GM12878 (cell line): ENCODE measurements around the gene KPNA3. TPM values are rescaled to one million over a fixed set of nuclear protein-coding genes. Genes with fewer than 3 reads are reported as not detected.

ENCODE experiments used
- CEBPB ChIP-seq, 2 experiments: fragments of 150-350 bp in 1 of 2; IDR thresholded peaks; 2 replicates each; pipeline ENCODE4 v1.6.1; 2012 to 2014; ENCODE audit warnings: low read depth in 2 of 2, low read length in 2 of 2, borderline replicate concordance in 1 of 2, inconsistent platforms in 1 of 2
- MYC ChIP-seq: IDR thresholded peaks from 2 replicates; pipeline ENCODE4 v1.6.1; 2011; ENCODE audit warnings: mild to moderate bottlenecking, low read length, moderate library complexity, inconsistent platforms; ENCODE audit not compliant: insufficient read depth, insufficient replicate concordance, insufficient read length, severe bottlenecking
- ZNF24 ChIP-seq: fragments of 450-650 bp; IDR thresholded peaks from 2 replicates; pipeline ENCODE4 v1.6.1; 2017; ENCODE audit warnings: antibody characterized with exemption, mild to moderate bottlenecking
- polyA plus RNA-seq, 11 experiments: library from polyadenylated mRNA; depleted of rRNA in 4 of 11; unstranded in 6 of 11; stranded (reverse) in 5 of 11; fragments of >200 nt; fragmentation: Nextera tagmentation in 4 of 11; fragmentation: Illumina TruSeq in 1 of 11; extraction: Ambion mirVana in 4 of 11; extraction: Trizol in 1 of 11; gene quantifications; 1 replicate in 1 of 11; 2 replicates in 10 of 11; pipeline versions ENCODE4 v1.2.1 to v1.2.3, GENCODE V29; 2011 to 2016; ENCODE audit warnings: inconsistent platforms in 2 of 11, missing spikeins in 2 of 11, low read depth in 1 of 11
- total RNA-seq, 4 experiments: library from RNA; depleted of rRNA in 3 of 4; stranded (reverse); fragments of >200 nt in 3 of 4; fragmentation: Illumina TruSeq in 1 of 4; extraction: Trizol in 1 of 4; gene quantifications; 2 replicates each; pipeline versions ENCODE4 v1.2.1 to v1.2.3, GENCODE V29; 2013 to 2021
- TF ChIP-seq, protein P1 (sequence below): fragments of 450-650 bp; IDR thresholded peaks from 2 replicates; pipeline ENCODE4 v1.6.1; 2017; ENCODE audit warnings: antibody characterized with exemption, mild to moderate bottlenecking, moderate library complexity
- TF ChIP-seq, protein P2 (sequence below): fragments of 450-650 bp; IDR thresholded peaks from 2 replicates; pipeline ENCODE4 v1.6.1; 2014; ENCODE audit warnings: mild to moderate bottlenecking

Gene KPNA3
- total and polyA plus RNA-seq, 10 of the 15 experiments (the other 5 are each of a cell fraction or from before 2014, with no cell fraction given) = 23.3 to 50.5 (median 31.1) TPM

DNA sequence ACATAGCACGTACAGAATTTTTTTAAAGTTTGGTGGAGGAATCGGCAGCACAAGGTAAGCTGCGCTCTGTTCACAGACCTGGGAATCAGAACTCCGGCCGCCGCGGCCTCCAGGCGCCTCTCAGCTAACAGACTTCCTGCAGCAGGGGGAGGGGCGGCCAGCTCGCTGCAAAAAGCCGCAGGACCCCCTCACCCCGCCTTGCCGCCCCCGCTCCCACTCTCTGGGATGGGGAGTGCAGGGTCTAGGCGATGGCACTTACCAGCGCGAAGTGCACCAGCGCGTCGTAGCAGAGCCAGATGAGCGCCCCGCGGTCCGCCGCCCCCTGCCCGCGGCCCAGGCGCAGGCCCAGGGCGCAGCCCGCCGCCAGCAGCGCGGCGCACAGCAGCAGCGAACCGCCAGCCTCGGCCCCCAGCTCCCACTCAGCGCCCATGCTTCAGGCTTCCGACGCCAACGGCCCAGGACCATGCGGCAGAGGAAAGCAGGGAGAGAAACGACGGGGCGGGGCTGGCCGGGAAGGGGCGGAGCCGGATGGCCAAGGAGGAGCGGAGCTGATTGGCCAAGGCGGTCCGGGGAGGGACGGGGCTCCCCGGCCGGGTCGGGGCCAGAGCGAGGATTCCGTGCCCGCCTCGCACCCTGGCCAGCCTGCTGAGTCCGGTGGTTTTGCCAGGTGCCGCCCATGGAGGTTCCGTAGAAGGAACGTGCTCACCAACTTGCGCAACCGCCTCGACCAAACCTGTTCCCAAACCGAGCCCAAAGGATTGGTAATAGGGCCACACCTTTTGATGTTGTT, 101.3 kb downstream of the KPNA3 start, which contains the start of gene EBPL (continued):
- TF ChIP-seq MYC (peak; percentile 62), CEBPB (IDR thresholded peaks at IDR 0.05; ENCODE audit: borderline replicate concordance in 1 of 2, low read depth in 2 of 2, low read length in 2 of 2) (peak in 1 of 2 experiments; percentile 36; a peak in 1 of 4 replicates), ZNF24 (no peak)
- TF ChIP-seq, protein P1, sequence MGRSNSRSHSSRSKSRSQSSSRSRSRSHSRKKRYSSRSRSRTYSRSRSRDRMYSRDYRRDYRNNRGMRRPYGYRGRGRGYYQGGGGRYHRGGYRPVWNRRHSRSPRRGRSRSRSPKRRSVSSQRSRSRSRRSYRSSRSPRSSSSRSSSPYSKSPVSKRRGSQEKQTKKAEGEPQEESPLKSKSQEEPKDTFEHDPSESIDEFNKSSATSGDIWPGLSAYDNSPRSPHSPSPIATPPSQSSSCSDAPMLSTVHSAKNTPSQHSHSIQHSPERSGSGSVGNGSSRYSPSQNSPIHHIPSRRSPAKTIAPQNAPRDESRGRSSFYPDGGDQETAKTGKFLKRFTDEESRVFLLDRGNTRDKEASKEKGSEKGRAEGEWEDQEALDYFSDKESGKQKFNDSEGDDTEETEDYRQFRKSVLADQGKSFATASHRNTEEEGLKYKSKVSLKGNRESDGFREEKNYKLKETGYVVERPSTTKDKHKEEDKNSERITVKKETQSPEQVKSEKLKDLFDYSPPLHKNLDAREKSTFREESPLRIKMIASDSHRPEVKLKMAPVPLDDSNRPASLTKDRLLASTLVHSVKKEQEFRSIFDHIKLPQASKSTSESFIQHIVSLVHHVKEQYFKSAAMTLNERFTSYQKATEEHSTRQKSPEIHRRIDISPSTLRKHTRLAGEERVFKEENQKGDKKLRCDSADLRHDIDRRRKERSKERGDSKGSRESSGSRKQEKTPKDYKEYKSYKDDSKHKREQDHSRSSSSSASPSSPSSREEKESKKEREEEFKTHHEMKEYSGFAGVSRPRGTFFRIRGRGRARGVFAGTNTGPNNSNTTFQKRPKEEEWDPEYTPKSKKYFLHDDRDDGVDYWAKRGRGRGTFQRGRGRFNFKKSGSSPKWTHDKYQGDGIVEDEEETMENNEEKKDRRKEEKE = 0 out of 2 replicates have a peak, but pooled peaks have one; percentile 19
- TF ChIP-seq, protein P2, sequence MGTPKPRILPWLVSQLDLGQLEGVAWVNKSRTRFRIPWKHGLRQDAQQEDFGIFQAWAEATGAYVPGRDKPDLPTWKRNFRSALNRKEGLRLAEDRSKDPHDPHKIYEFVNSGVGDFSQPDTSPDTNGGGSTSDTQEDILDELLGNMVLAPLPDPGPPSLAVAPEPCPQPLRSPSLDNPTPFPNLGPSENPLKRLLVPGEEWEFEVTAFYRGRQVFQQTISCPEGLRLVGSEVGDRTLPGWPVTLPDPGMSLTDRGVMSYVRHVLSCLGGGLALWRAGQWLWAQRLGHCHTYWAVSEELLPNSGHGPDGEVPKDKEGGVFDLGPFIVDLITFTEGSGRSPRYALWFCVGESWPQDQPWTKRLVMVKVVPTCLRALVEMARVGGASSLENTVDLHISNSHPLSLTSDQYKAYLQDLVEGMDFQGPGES = peak; percentile 40; the same call in 1 of the 2 replicates
